ENCODE measurements around the gene KCTD8. TPM values are rescaled to one million over a fixed set of nuclear protein-coding genes. Genes with fewer than 3 reads are reported as not detected.

Gene KCTD8
- total RNA-seq, 1 experiment from 2014 or later = not detected

DNA sequence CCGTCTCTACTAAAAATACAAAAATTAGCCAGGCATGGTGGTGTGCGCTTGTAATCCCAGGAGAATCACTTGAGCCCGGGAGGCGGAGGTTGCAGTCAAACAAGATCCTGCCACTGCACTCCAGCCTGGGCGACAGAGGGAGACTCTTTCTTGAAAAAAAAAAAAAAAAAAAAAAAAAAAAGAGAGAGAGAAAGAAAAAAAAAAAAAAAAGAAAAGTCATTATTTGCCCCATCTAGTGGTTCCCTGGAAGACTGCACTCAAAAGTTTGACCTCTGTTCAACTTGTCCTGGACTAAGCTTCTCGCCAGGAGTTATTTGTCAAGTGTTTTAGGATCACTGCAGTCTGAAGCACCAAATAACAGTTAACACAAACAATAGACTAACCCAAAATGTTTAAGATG is 45.3 kb upstream of the KCTD8 start:
- ATAC-seq (no peak), DNase-seq (ENCODE audit: low read depth, low spot score) (no peak)
- intact Hi-C loops (cut with micrococcal nuclease; ENCODE audit: unreplicated experiment) = no loop called here
- CTCF ChIA-PET = interaction anchor here (1.0 kb wide), 1 partner anchor 1362 kb away, joined by 3 read pairs; no protein-coding TSS in a partner anchor
- POLR2A ChIA-PET = no interaction called here
- H3K27ac ChIP-seq (ENCODE audit: low read length) = no peak overlapping the region
- in situ Hi-C loops (cut with HindIII; ENCODE audit: low pct_unique_long_range_greater_than_20kb, low sequenced_read_pairs) = no loop called here
- H3K4me3 ChIP-seq (ENCODE audit: low read depth in 2 of 2, low read length in 2 of 2) = no peak overlapping the region
- H3K27me3 ChIP-seq (ENCODE audit: control insufficient read depth, insufficient read depth, low read length) = no peaks in the 10 kb centered on the region
- no peaks in the 10 kb centered on the region for H3K9me3 ChIP-seq (ENCODE audit: control insufficient read depth, insufficient read depth, low read depth, low read length)
- TF ChIP-seq, protein P1, sequence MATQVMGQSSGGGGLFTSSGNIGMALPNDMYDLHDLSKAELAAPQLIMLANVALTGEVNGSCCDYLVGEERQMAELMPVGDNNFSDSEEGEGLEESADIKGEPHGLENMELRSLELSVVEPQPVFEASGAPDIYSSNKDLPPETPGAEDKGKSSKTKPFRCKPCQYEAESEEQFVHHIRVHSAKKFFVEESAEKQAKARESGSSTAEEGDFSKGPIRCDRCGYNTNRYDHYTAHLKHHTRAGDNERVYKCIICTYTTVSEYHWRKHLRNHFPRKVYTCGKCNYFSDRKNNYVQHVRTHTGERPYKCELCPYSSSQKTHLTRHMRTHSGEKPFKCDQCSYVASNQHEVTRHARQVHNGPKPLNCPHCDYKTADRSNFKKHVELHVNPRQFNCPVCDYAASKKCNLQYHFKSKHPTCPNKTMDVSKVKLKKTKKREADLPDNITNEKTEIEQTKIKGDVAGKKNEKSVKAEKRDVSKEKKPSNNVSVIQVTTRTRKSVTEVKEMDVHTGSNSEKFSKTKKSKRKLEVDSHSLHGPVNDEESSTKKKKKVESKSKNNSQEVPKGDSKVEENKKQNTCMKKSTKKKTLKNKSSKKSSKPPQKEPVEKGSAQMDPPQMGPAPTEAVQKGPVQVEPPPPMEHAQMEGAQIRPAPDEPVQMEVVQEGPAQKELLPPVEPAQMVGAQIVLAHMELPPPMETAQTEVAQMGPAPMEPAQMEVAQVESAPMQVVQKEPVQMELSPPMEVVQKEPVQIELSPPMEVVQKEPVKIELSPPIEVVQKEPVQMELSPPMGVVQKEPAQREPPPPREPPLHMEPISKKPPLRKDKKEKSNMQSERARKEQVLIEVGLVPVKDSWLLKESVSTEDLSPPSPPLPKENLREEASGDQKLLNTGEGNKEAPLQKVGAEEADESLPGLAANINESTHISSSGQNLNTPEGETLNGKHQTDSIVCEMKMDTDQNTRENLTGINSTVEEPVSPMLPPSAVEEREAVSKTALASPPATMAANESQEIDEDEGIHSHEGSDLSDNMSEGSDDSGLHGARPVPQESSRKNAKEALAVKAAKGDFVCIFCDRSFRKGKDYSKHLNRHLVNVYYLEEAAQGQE (IDR thresholded peaks at IDR 0.05; ENCODE audit: insufficient read depth in 1 of 2, low read depth in 2 of 2, low read length in 1 of 2) = no peak
- TF ChIP-seq, protein P2, sequence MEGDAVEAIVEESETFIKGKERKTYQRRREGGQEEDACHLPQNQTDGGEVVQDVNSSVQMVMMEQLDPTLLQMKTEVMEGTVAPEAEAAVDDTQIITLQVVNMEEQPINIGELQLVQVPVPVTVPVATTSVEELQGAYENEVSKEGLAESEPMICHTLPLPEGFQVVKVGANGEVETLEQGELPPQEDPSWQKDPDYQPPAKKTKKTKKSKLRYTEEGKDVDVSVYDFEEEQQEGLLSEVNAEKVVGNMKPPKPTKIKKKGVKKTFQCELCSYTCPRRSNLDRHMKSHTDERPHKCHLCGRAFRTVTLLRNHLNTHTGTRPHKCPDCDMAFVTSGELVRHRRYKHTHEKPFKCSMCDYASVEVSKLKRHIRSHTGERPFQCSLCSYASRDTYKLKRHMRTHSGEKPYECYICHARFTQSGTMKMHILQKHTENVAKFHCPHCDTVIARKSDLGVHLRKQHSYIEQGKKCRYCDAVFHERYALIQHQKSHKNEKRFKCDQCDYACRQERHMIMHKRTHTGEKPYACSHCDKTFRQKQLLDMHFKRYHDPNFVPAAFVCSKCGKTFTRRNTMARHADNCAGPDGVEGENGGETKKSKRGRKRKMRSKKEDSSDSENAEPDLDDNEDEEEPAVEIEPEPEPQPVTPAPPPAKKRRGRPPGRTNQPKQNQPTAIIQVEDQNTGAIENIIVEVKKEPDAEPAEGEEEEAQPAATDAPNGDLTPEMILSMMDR (IDR thresholded peaks at IDR 0.05) = peak; percentile 59
- no peaks in the 10 kb centered on the region for H3K36me3 ChIP-seq (ENCODE audit: control insufficient read depth, insufficient read depth, low read length)
- H3K4me1 ChIP-seq (ENCODE audit: control insufficient read depth, insufficient read depth, low read length) = no peaks in the 10 kb centered on the region
- no TSS peak for BruUV-seq (replicated peaks)

DNA sequence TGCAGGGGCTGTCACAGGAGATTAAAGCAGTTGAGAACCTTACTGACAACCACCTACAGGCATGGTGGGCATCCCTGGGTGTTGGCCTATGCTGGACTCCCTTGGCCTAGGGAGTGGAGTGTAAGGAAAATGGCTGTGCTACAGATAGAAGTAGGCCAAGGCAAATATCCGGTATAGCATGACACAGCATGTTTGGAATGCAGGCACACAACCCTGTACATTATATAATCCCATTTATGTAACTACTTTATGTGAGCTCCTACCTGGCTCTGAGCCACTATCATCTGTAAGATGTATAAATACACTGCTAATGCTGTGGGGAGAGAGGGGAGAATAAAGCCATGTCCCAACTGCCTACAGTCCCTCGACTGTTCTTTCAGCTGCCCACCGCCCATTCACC is 38.7 kb upstream of the KCTD8 start:
- ATAC-seq = no peak
- H3K27me3 ChIP-seq (ENCODE audit: control insufficient read depth, insufficient read depth, low read length) = no peaks in the 10 kb centered on the region
- ChIA-PET CTCF (no interaction called here), POLR2A (no interaction called here)
- TF ChIP-seq TCF7L2 (IDR thresholded peaks at IDR 0.05; ENCODE audit: low read depth, low read length) (no peak), SIN3A (IDR thresholded peaks at IDR 0.05; ENCODE audit: borderline replicate concordance, insufficient read depth, low read depth, low read length) (no peak), POLR2AphosphoS5 (IDR thresholded peaks at IDR 0.05; ENCODE audit: low read depth, low read length) (no peak)
- TF ChIP-seq, protein P2 (IDR thresholded peaks at IDR 0.05) = no peak
- TF ChIP-seq, protein P1 (IDR thresholded peaks at IDR 0.05; ENCODE audit: insufficient read depth in 1 of 2, low read depth in 2 of 2, low read length in 1 of 2) = no peak
- BruUV-seq (replicated peaks) = no TSS peak
- in situ Hi-C loops (cut with HindIII; ENCODE audit: low pct_unique_long_range_greater_than_20kb, low sequenced_read_pairs) = no loop called here
- no peak overlapping the region for H3K27ac ChIP-seq (ENCODE audit: low read length)
- H3K36me3 ChIP-seq (ENCODE audit: control insufficient read depth, insufficient read depth, low read length) = no peaks in the 10 kb centered on the region
- intact Hi-C loops (cut with micrococcal nuclease; ENCODE audit: unreplicated experiment) = no loop called here
- H3K4me3 ChIP-seq (ENCODE audit: low read depth in 2 of 2, low read length in 2 of 2) = no peak overlapping the region
- no peaks in the 10 kb centered on the region for H3K4me1 ChIP-seq (ENCODE audit: control insufficient read depth, insufficient read depth, low read length)
- H3K9me3 ChIP-seq (ENCODE audit: control insufficient read depth, insufficient read depth, low read depth, low read length) = no peaks in the 10 kb centered on the region
- no peak for DNase-seq (ENCODE audit: low read depth, low spot score)
